Sigmoid colon (tissue), 7 donors: ENCODE results near the gene NR1H3. TPM values are rescaled to one million over a fixed set of nuclear protein-coding genes. Genes with fewer than 3 reads are reported as not detected.

Experiments used
- DNase-seq: peaks from one replicate; pipeline ENCODE4 v3.0.0-alpha.2; 2019
- H3K27ac ChIP-seq, 4 donors: fragments of 200-600 bp; sonication (generic); one replicate each; pipeline ENCODE4 v1.5.1; 2016 to 2019; ENCODE audit warnings: mild to moderate bottlenecking in 1 of 4
- H3K27me3 ChIP-seq, 3 donors: fragments of 200-600 bp; sonication (generic); one replicate each; pipeline ENCODE4 v1.5.1; 2019; ENCODE audit warnings: mild to moderate bottlenecking in 1 of 3
- H3K36me3 ChIP-seq, 4 donors: fragments of 200-600 bp; sonication (generic); one replicate each; pipeline ENCODE4 v1.5.1; 2016 to 2019
- H3K4me1 ChIP-seq, 4 donors: fragments of 200-600 bp; sonication (generic); one replicate each; pipeline ENCODE4 v1.5.1; 2017 to 2019
- H3K4me3 ChIP-seq, 4 donors: fragments of 200-600 bp; sonication (generic); one replicate each; pipeline ENCODE4 v1.5.1; 2017 to 2019; ENCODE audit warnings: mild to moderate bottlenecking in 2 of 4, moderate library complexity in 1 of 4
- H3K9me3 ChIP-seq, 4 donors: fragments of 200-600 bp in 3 of 4; sonication (generic) in 3 of 4; one replicate each; pipeline versions ENCODE4 v1.5.1 to v1.6.1; 2013 to 2019
- EP300 ChIP-seq, 4 donors: sonication (generic); formaldehyde crosslinking; IDR thresholded peaks; one replicate each; pipeline ENCODE4 v1.6.1; 2017; ENCODE audit warnings: antibody characterized with exemption in 4 of 4
- POLR2A ChIP-seq, 2 donors: fragments of 450-650 bp; IDR thresholded peaks; one replicate each; pipeline ENCODE4 v1.6.1; 2016; ENCODE audit warnings: antibody characterized with exemption in 2 of 2, mild to moderate bottlenecking in 2 of 2, moderate library complexity in 2 of 2
- POLR2AphosphoS5 ChIP-seq, 4 donors: sonication (generic); formaldehyde crosslinking; IDR thresholded peaks; one replicate each; pipeline ENCODE4 v1.6.1; 2017; ENCODE audit warnings: antibody characterized with exemption in 4 of 4
- WGBS, 2 donors: extraction: QIAGEN DNeasy Blood & Tissue Kit; methylation state at CpG; one replicate each; pipeline ENCODE4 v1.1.7; 2013; 5-methylcytosine and 5-hydroxymethylcytosine counted together
- intact Hi-C: fragments of 100-400 bp; cut with DNase I; formaldehyde crosslinking; loops from one replicate; pipeline ENCODE4 v1.15.1; 2023
- polyA plus RNA-seq, 3 donors: library from polyadenylated mRNA; stranded (reverse); fragments of 200-250 nt; gene quantifications; one replicate each; pipeline ENCODE4 v1.2.3, GENCODE V29; 2013
- total RNA-seq, 4 donors: library from RNA; depleted of rRNA; stranded (reverse); fragments of >200 nt; gene quantifications; one replicate each; pipeline ENCODE4 v1.1.0, GENCODE V29; 2016
- TF ChIP-seq, protein P1 (sequence below), 4 experiments: fragments of 450-650 bp in 3 of 4; fragments of 200-600 bp in 1 of 4; IDR thresholded peaks; one replicate each; pipeline ENCODE4 v1.5.1; 2016 to 2019; ENCODE audit warnings: antibody characterized with exemption in 4 of 4, mild to moderate bottlenecking in 3 of 4, moderate library complexity in 2 of 4
- donor health status: healthy with polysubstance abuse.
- donor health status: Bipolar disorder and iron deficiency.
- donor health status: healthy.

NR1H3 gene
- total and polyA plus RNA-seq, 7 donors = 30.3 to 90.1 (median 54.5) TPM

DNA sequence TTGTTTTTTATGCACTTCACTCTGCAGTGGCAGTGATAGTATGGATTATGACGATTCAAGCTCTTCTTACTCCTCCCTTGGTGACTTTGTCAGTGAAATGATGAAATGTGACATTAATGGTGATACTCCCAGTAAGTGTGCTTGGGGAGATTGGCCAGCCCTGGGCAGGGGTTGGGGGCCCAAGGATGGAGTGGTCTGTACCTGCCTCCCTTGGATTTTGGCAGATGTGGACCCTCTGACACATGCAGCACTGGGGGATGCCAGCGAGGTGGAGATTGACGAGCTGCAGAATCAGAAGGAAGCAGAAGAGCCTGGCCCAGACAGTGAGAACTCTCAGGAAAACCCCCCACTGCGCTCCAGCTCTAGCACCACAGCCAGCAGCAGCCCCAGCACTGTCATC lies 26.4 kb downstream of the NR1H3 start:
- DNase-seq = peak; percentile 20
- no peaks in the 10 kb centered on the region for H3K9me3 ChIP-seq
- no peaks in the 10 kb centered on the region for H3K27me3 ChIP-seq
- no peak overlapping the region for H3K27ac ChIP-seq
- no peak overlapping the region for H3K4me3 ChIP-seq
- peaks cover 73 to 100% (median 87%) of the 10 kb centered on the region in 4 donors for H3K36me3 ChIP-seq
- no peak for TF ChIP-seq EP300 (IDR thresholded peaks at IDR 0.05)
- TF ChIP-seq POLR2A (IDR thresholded peaks at IDR 0.05) = no peak
- TF ChIP-seq, protein P1, sequence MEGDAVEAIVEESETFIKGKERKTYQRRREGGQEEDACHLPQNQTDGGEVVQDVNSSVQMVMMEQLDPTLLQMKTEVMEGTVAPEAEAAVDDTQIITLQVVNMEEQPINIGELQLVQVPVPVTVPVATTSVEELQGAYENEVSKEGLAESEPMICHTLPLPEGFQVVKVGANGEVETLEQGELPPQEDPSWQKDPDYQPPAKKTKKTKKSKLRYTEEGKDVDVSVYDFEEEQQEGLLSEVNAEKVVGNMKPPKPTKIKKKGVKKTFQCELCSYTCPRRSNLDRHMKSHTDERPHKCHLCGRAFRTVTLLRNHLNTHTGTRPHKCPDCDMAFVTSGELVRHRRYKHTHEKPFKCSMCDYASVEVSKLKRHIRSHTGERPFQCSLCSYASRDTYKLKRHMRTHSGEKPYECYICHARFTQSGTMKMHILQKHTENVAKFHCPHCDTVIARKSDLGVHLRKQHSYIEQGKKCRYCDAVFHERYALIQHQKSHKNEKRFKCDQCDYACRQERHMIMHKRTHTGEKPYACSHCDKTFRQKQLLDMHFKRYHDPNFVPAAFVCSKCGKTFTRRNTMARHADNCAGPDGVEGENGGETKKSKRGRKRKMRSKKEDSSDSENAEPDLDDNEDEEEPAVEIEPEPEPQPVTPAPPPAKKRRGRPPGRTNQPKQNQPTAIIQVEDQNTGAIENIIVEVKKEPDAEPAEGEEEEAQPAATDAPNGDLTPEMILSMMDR (IDR thresholded peaks at IDR 0.05) = no peak
- TF ChIP-seq POLR2AphosphoS5 (IDR thresholded peaks at IDR 0.05) = no peak
- H3K4me1 ChIP-seq = no peaks in the 10 kb centered on the region
- 96 to 97% methylated on average over 4 of the region's 4 CpGs for WGBS, 2 donors
- intact Hi-C loops = no loop called here

DNA sequence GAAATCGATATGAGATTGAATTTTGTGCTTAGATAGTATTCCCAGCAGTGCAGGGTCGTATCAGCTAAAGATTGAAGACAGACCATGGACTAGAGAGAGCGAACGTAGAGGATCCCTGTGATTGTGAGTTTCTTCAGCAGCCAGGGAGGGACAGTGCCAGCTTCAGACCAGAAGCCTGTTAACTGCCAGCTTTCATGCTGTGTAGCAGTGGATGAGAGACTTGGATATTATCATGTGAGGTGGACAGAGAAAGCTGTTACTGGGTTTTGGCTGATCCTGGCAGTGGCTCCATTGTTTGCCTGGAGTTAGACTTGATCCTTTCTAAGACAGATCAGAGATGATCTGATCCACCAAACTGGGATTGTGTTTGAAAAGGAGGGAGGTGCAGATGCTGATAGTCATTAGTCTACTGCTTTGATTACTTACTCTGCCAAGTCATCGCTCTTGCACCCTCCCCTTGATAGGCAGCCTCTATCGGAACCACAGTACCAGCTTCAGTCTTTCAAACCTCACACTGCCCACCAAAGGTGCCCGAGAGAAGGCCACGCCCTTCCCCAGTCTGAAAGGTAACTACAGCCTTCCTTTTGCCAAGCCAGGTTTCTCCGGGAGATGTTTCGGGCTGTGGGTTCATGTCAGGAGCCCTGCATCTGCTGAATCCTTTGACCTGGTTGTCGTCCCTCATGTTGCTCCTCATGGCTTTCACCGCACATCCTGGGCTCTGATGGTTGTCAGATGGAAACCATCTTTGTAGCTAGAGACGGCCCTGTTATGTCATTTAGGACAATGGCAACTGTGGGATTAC lies 28.4 kb downstream of the NR1H3 start:
- Histone ChIP-seq H3K4me3 (no peak overlapping the region), H3K4me1 (peaks cover 0 to 6% (median 0%) of the 10 kb centered on the region in 4 donors), H3K36me3 (peaks cover 67 to 100% (median 90%) of the 10 kb centered on the region in 4 donors), H3K9me3 (no peaks in the 10 kb centered on the region), H3K27ac (no peak overlapping the region), H3K27me3 (no peaks in the 10 kb centered on the region)
- TF ChIP-seq POLR2AphosphoS5 (IDR thresholded peaks at IDR 0.05) (no peak), EP300 (IDR thresholded peaks at IDR 0.05) (no peak), POLR2A (IDR thresholded peaks at IDR 0.05) (no peak)
- TF ChIP-seq, protein P1 (IDR thresholded peaks at IDR 0.05) = no peak
- peak; percentile 28 for DNase-seq
- intact Hi-C loops = no loop called here
- 96% methylated on average over 13 of the region's 13 CpGs for WGBS, 2 donors

DNA sequence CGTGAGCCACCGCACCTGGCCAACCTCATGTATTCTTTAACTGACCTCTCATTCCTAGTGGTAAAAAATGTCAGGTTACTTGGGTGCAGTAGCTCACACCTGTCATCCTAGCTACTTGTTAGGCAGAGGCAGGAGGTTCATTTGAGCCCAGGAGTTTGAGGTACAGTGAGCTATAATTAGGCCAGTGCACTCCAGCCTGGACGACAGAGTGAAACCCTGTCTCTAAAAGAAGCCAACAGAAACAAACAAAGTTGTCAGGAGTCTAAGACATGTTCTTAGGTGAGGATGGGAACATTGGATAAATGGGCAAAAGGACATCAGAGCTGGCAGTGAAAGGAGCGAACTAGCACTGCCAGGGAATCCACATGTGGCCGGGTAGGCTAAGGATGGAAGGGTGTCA lies 30.3 kb downstream of the NR1H3 start:
- WGBS, 2 donors = 94 to 96% methylated on average over 5 of the region's 5 CpGs

DNA sequence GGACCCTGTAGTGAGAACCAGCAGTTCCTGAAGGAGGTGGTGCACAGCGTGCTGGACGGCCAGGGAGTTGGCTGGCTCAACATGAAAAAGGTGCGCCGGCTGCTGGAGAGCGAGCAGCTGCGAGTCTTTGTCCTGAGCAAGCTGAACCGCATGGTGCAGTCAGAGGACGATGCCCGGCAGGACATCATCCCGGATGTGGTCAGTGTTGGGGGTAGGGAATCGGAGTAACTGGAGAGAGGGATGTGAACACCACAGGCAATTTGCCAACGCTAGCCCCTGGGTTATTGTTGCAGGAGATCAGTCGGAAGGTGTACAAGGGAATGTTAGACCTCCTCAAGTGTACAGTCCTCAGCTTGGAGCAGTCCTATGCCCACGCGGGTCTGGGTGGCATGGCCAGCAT lies 32.1 kb downstream of the NR1H3 start:
- H3K4me1 ChIP-seq = peaks cover 0 to 6% (median 0%) of the 10 kb centered on the region in 4 donors
- 95 to 97% methylated on average over 15 of the region's 15 CpGs for WGBS, 2 donors
- no peaks in the 10 kb centered on the region for H3K27me3 ChIP-seq
- peak; percentile 48 for DNase-seq
- no peak overlapping the region for H3K4me3 ChIP-seq
- TF ChIP-seq, protein P1 (IDR thresholded peaks at IDR 0.05) = no peak
- TF ChIP-seq POLR2A (IDR thresholded peaks at IDR 0.05) (no peak), POLR2AphosphoS5 (IDR thresholded peaks at IDR 0.05) (no peak), EP300 (IDR thresholded peaks at IDR 0.05) (no peak)
- peaks cover 66 to 98% (median 74%) of the 10 kb centered on the region in 4 donors for H3K36me3 ChIP-seq
- H3K9me3 ChIP-seq = no peaks in the 10 kb centered on the region
- intact Hi-C loops = no loop called here
- no peak overlapping the region for H3K27ac ChIP-seq

More for the DNA sequence above, 30.3 kb downstream of the NR1H3 start:
- intact Hi-C loops = no loop called here
- H3K4me3 ChIP-seq = no peak overlapping the region
- H3K4me1 ChIP-seq = peaks cover 0 to 6% (median 0%) of the 10 kb centered on the region in 4 donors
- TF ChIP-seq EP300 (IDR thresholded peaks at IDR 0.05) (no peak), POLR2AphosphoS5 (IDR thresholded peaks at IDR 0.05) (no peak), POLR2A (IDR thresholded peaks at IDR 0.05) (no peak)
- TF ChIP-seq, protein P1 (IDR thresholded peaks at IDR 0.05) = no peak
- no peaks in the 10 kb centered on the region for H3K27me3 ChIP-seq
- no peak overlapping the region for H3K27ac ChIP-seq
- DNase-seq = no peak
- peaks cover 67 to 100% (median 87%) of the 10 kb centered on the region in 4 donors for H3K36me3 ChIP-seq
- no peaks in the 10 kb centered on the region for H3K9me3 ChIP-seq
